ENCODE measurements around the gene NECAB2. TPM values are rescaled to one million over a fixed set of nuclear protein-coding genes. Genes with fewer than 3 reads are reported as not detected.

The NECAB2 gene
- polyA plus RNA-seq, 1 experiment = 0.20 TPM

- DNase-seq (ENCODE audit: low read depth, low spot score) = no peak
- Histone ChIP-seq H3K4me3 (ENCODE audit: low read depth, low read length) (no peak overlapping the region), H3K9me3 (ENCODE audit: control insufficient read depth, insufficient read depth, low read length) (no peaks in the 10 kb centered on the region; the same call in 1 of the 2 replicates), H3K27ac (ENCODE audit: low read depth, low read length) (no peak overlapping the region), H3K27me3 (ENCODE audit: control insufficient read depth, insufficient read depth, low read length) (peaks cover 2% of the 10 kb centered on the region)
- POLR2A ChIA-PET = no interaction called here
- TF ChIP-seq CTCF (IDR thresholded peaks at IDR 0.05; ENCODE audit: low read depth, low read length) = no peak
- CTCF ChIA-PET = interaction anchor here (0.6 kb wide), 1 partner anchor 372 kb away, joined by 4 read pairs; no protein-coding TSS in a partner anchor
Measured at GRCh38 chr16:83935858-83936255, 32.2 kb upstream of the NECAB2 start.

DNA sequence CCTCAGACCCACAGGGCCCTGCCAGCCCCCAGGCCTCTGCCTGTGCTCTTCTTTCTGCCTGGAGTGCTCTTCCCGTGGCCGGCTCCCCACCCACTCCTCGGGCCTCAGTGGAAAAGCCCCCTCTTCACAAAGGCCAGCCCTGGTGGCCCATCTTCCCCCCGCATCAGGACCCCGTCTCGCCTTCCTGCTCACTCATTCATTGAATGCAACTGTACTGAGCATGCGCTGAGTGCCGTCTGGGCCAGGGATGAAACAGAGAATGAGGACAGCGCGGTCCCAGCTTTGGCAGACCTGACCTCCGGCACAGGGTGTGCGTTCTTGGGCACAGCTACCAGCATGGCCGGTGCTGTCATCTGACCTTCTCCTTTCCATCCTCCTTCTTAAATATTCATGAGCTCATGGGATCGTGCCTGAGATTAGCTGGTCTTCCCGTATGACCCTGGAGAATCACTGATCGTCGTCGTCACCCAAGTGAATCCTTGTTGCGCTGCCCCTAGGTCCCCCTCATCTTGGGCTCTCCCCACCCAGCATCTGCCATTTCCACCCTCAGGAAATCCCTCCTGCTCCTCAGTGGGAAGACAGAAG, 31.4 kb upstream of the NECAB2 start:
- CTCF ChIA-PET = interaction anchor here (0.8 kb wide), 1 partner anchor 9 kb away, joined by 3 read pairs; no protein-coding TSS in a partner anchor
- peaks cover 5% of the 10 kb centered on the region for H3K27me3 ChIP-seq (ENCODE audit: control insufficient read depth, insufficient read depth, low read length)
- POLR2A ChIA-PET = no interaction called here
- H3K9me3 ChIP-seq (ENCODE audit: control insufficient read depth, insufficient read depth, low read length) = no peaks in the 10 kb centered on the region; the same call in 1 of the 2 replicates
- DNase-seq (ENCODE audit: low read depth, low spot score) = no peak
- H3K4me3 ChIP-seq (ENCODE audit: low read depth, low read length) = no peak overlapping the region
- H3K27ac ChIP-seq (ENCODE audit: low read depth, low read length) = no peak overlapping the region
- no peak for TF ChIP-seq CTCF (IDR thresholded peaks at IDR 0.05; ENCODE audit: low read depth, low read length)

DNA sequence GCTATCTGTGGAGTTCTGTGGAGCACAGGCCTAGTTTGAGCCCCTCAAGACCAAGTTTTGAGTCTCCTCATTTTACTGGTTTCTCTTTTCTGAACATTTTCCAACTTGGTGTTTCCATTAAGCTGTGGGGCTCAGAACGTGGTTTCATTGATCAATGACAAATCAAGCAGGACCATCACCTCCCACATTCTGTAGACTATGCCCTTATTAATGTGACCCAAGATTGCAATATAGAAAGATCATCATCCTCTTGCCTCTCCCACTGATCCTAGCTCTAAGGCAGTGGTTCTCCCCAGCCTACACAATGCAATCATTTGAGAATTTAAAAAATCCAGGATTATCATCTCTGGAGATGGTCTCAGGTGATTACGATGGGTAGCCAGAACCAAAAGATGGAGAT, 30.8 kb upstream of the NECAB2 start:
- peaks cover 5% of the 10 kb centered on the region for H3K27me3 ChIP-seq (ENCODE audit: control insufficient read depth, insufficient read depth, low read length)
- no peak for DNase-seq (ENCODE audit: low read depth, low spot score)
- TF ChIP-seq CTCF (IDR thresholded peaks at IDR 0.05; ENCODE audit: low read depth, low read length) = no peak
- H3K9me3 ChIP-seq (ENCODE audit: control insufficient read depth, insufficient read depth, low read length) = no peaks in the 10 kb centered on the region; the same call in 1 of the 2 replicates
- ChIA-PET CTCF (interaction anchor here (0.8 kb wide), 1 partner anchor 10 kb away, joined by 3 read pairs; no protein-coding TSS in a partner anchor), POLR2A (no interaction called here)
- H3K27ac ChIP-seq (ENCODE audit: low read depth, low read length) = no peak overlapping the region
- no peak overlapping the region for H3K4me3 ChIP-seq (ENCODE audit: low read depth, low read length)

DNA sequence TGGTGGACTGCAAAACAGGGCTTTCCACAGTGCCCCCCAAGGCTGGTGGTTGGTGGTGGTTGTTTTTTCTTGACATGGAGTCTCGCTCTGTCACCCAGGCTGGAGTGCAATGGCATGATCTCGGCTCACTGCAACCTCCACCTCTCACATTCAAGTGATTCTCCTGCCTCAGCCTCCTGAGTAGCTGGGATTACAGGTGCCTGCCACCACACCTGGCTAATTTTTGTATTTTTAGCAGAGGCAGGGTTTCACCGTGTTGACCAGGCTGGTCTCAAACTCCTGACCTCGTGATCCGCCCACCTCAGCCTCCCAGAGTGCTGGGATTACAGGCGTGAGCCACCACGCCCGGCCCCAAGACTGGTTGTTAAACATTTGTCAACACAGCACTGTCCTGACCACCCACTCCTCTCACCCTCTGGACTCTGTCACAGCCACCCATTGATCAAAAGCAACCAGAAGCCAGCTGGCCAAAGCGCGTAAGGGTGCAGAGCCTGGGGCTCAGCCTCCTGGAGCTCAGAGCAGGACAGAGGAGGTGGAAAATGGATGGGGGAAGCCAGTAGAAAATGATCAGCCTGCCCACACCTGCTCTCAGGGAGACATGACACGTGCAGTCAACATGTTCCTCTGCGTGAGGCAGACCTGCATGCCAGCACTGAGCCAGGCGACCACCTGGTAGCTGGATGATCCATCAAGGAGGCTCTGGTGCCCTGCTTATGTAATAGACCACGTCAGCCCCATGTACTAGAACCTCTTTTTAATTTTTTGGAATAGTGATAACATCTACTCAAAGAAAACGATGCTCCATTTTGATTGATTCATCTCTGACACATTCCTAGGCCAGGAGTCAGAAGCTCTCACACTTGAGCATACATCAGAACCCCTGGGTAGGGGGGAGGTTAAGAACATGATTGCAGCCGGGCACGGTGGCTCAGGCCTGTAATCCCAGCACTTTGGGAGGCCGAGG, 29.8 kb upstream of the NECAB2 start:
- CTCF ChIA-PET = interaction anchor here (0.6 to 1.3 kb wide), 3 partner anchors 10 to 146 kb away, joined by 3 to 7 read pairs (median 3); no protein-coding TSS in a partner anchor

More for the DNA sequence above, 29.8 kb upstream of the NECAB2 start:
- Histone ChIP-seq H3K4me3 (ENCODE audit: low read depth, low read length) (no peak overlapping the region), H3K9me3 (ENCODE audit: control insufficient read depth, insufficient read depth, low read length) (no peaks in the 10 kb centered on the region; the same call in 1 of the 2 replicates), H3K27me3 (ENCODE audit: control insufficient read depth, insufficient read depth, low read length) (peaks cover 6% of the 10 kb centered on the region), H3K27ac (ENCODE audit: low read depth, low read length) (no peak overlapping the region)
- no peak for TF ChIP-seq CTCF (IDR thresholded peaks at IDR 0.05; ENCODE audit: low read depth, low read length)
- POLR2A ChIA-PET = no interaction called here
- DNase-seq (ENCODE audit: low read depth, low spot score) = no peak

All from AG04450 (cell line).